Measurements from ENCODE around the gene RELCH.
"Not testable (repeated sequence)": the region's sequence is repeated elsewhere in the genome, so short reads cannot be mapped to it uniquely, and the experiment has no call there.

RELCH gene, protein sequence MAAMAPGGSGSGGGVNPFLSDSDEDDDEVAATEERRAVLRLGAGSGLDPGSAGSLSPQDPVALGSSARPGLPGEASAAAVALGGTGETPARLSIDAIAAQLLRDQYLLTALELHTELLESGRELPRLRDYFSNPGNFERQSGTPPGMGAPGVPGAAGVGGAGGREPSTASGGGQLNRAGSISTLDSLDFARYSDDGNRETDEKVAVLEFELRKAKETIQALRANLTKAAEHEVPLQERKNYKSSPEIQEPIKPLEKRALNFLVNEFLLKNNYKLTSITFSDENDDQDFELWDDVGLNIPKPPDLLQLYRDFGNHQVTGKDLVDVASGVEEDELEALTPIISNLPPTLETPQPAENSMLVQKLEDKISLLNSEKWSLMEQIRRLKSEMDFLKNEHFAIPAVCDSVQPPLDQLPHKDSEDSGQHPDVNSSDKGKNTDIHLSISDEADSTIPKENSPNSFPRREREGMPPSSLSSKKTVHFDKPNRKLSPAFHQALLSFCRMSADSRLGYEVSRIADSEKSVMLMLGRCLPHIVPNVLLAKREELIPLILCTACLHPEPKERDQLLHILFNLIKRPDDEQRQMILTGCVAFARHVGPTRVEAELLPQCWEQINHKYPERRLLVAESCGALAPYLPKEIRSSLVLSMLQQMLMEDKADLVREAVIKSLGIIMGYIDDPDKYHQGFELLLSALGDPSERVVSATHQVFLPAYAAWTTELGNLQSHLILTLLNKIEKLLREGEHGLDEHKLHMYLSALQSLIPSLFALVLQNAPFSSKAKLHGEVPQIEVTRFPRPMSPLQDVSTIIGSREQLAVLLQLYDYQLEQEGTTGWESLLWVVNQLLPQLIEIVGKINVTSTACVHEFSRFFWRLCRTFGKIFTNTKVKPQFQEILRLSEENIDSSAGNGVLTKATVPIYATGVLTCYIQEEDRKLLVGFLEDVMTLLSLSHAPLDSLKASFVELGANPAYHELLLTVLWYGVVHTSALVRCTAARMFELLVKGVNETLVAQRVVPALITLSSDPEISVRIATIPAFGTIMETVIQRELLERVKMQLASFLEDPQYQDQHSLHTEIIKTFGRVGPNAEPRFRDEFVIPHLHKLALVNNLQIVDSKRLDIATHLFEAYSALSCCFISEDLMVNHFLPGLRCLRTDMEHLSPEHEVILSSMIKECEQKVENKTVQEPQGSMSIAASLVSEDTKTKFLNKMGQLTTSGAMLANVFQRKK

DNA sequence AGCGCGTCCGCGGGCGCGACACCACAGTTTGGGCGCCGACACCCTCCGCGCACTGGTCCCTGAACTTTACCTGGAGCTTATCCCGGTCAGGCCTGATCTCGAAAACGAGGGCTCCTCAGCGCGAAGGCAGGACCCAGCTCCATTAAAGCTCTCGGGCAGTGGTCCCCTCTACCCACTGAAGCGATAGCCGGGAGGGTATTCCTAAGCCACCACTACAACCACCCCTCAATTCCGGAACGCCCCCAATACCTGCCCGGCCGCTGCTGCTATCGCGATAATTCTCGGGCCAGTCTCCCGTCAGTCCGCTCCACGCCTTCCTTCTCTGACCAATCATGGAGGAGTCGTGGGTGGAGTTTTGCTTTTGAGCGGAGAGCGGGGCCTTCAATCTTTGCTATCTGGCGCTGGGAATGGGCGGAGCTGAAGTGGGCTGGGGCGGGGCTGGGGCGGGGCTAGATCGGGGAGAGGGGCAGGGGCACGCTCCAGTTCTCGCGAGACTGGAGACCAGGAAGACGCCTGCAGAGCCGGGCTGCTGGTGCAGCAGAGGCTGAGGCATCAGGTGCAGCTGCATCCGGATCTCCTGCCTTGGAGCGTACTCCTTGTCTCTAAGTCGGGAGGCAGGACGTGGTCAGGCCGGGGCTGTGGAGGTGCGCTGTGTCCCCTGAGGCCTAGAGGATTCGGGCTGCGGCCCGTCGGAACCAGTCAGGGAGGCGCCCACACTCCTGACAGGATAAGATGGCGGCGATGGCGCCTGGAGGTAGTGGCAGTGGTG, at the start of gene RELCH, which contains the start of gene PIGN:
TSS of gene RELCH (plus strand) at position 482 of the 769 bp plus-strand sequence. CDS start at position 733, 251 bp downstream.
TSS of gene PIGN (minus strand) at position 283 of the 769 bp plus-strand sequence. CDS start 25,703 bp downstream, outside the sequence.
- peak; percentile 99 for DNase-seq (ENCODE audit: low spot score)

DNA sequence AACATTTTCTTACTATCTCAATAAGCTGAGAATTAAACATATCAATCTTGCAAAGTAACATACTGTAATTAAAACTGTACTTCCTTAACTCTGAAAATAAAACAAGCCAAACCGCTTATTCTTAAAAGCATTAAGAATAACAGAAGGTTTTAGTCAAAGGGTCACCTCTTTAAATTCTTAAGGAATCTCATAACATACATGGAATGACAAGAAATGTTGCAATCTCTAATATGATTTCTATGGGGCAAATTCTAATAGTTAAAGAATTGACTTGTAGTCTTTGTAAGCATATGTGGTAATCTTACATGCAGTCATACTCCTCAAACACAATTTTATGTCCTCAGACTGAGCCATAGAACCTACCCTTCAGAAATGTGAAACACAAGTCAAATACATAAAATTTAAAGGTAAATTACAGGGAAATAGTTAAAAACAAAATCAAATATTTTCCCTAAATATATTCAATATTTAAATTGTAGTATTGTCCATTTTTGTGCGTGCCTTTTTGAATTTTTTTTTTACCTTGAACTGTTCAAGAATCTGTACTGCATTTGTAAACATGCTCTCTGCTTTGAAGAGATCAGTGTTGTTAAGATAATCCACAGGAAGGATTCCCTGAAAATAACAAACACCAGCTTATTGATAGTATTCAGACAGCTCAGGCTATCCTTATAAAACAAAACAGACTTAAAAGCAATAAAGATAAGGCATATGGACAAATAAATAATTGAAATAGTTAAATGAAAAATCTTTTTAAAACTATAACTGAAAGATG, 48.4 kb upstream of the RELCH start:
- no peak for DNase-seq (ENCODE audit: low spot score)

DNA sequence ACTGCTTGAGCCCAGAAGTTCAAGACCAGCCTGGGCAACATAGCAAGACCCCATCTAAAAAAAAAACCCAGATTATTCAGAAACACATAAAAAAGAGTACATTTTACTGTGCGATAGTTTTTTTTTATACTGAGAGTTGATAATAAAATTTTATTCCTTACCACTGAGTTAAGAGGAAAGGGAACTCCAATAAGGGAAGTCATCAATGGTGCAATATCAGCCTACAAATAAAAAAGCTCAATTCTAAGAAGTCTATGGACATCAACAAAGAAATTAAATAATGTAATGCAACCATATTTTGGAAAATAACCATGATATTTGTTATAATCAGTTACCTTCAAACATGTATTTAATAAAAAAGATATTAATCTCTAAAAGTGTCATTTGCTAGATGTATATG, 46.8 kb upstream of the RELCH start:
- DNase-seq (ENCODE audit: low spot score), result no peak

DNA sequence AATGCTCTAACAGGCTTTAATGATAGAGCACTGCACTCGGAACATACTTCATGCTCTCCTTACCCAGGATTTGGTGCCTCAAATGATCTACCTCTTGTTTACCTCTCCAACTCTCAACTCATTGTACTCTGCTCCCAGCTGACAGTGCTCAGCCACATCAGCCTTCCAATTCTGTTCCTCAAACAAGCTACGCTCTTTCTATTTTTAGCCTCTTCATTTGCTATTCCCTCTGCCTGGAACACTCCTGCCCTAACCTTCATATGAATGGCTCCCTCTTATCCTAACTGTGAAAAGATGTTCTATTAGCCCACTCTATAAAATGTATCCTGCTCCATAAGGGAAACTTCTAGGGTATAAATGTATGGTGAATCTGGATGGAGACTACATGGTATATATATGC, 42.7 kb upstream of the RELCH start:
- DNase-seq (ENCODE audit: low spot score), result no peak

DNA sequence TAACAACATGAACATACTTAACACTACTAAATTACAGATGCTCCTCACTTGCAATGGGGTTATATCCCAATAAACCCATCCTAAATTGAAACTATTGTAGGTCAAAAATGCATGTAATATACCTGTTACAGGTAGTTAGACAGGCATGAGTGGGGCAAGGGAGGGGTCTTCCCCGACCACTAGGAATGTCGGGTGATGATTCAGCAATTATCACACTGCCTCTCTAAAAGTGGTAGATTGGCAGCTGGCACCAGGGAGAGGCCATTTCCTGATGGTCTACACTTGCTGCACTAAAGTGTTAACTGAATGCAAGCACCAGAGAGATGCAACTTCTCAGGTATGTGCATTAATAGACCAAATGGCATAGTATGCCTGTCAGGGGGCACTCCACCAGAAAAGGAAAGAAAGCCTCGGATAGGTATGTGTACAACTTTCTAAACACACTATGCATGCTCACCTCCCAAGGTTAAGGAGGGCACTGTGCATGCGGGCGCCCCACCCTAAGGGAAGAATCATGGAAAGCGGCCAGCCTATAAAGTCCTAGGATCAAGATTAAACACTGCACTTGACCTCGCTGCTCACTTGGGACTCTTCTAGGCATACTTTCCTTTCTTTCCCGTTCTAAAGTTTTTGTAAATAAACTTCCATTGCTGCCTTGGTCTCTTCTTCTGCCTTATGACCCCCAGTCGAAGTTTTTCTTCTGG, 35.8 kb upstream of the RELCH start:
- DNase-seq (ENCODE audit: low spot score), result no peak

DNA sequence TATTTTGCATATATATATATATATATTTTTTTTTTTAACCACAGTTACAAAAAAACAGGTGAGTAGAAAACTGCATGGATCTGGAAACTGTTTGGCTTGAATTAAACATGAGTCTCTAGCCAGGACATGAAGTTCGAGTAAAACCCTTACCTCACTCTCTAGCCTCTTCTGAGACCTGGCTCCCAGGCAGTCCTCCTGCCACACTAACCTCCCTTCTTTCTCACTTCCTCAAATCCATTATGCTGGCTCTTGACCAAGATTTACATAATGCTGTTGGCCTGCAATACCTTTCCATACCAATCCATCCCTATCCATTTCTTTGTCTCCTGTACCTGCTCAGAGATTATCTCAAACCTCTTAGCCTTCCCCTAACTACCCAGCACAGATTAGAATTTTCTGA, 34.2 kb upstream of the RELCH start:
- DNase-seq (ENCODE audit: low spot score), result no peak

DNA sequence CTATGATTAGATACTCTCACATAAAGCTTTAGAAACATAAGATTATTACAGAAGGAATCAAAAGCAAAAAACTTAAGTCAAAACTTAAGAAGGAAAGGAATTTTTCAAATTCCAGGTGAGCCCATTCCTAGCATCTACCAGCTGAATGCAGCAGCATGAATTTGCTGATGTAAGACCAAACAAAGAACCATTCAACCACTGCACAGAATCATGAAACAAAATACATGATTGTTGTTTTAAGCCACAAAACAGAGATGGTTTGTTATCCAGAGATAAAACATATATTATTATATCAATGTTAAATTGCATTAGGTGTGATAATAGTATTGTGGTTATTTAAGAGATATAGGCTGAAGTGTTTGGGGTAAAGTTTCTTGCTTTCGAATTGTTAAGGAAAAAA, 29.2 kb upstream of the RELCH start:
- DNase-seq (ENCODE audit: low spot score), result no peak

DNA sequence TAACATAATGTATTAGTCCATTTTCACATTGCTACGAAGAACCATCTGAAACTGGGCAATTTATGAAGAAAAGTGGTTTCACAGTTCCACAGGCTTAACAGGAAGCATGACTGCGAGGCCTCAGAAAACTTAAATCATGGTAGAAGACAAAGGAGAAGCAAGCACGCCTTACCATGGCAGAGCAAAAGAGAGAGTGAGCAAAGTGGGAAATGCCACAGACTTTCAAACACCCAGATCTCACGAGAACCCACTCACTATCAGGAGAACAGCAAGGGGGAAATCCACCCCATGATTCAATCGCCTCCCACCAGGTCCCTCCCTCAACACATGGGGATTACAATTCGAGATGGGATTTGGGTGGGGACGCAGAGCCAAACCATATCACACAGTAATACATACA, 22.7 kb upstream of the RELCH start:
- no peak for DNase-seq (ENCODE audit: low spot score)

DNA sequence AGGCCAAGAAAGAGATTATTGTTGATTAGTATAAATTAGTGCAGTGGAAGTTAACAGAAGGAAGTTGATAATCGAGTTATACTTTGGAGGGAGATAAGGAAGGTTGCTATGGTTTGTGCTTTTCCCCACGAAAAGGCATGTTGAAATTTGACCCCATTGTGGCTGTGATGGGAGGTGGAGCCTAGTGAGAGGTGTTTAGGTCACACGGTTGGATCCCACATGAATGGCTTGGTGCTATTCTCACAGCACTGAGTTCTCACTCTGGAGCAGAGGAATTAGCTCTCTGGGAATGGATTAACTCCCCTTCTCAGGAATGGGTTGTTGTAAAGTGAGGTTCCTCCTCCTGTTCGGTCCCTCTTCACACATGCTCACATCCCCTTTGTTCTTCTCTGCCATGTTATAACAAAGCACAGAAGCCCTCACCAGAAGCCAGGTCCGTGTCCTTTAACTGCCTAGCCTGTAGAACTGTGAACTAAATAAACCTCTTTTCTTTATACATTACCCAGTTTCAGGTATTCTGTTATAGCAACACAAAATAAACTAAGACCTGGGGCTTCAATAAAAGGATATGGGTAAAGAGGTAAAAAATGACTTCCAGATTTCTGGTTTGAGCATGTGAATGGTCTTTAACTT, 22.1 kb upstream of the RELCH start:
- DNase-seq (ENCODE audit: low spot score), result peak; percentile 17

DNA sequence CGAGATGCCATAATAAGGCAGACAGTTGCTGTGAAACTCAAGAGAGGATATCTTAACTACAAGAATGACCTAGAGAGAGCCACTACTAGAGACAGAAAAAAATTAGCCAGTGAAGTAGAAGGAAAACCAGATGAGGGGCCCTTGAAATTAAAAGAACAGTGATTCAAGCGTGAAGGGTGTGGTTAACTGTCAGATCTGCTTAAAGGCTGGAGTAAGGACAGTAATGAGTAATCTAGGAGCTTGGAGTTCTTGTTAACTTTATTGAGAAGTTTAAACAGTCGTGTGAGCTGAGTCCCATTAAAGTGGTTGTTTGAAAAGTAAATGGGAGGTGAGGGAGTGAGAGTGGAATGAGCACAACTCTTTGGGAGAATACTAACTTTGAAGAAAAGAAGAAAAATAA, 21.5 kb upstream of the RELCH start:
- DNase-seq (ENCODE audit: low spot score), result no peak

DNA sequence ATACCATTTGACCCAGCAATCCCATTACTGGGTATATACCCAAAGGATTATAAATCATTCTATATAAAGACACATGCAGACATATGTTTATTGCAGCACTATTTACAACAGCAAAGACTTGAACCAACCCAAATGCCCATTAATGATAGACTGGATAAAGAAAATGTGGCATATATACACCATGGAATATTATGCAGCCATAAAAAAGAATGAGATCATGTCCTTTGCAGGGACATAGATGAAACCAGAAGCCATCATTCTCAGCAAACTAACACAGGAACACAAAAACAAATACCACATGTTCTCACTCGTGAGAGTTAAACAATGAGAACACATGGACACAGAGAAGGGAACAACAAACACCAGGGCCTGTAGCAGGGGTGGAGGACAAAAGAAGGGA, 20.5 kb upstream of the RELCH start:
- not testable (repeated sequence) for DNase-seq (ENCODE audit: low spot score)

DNA sequence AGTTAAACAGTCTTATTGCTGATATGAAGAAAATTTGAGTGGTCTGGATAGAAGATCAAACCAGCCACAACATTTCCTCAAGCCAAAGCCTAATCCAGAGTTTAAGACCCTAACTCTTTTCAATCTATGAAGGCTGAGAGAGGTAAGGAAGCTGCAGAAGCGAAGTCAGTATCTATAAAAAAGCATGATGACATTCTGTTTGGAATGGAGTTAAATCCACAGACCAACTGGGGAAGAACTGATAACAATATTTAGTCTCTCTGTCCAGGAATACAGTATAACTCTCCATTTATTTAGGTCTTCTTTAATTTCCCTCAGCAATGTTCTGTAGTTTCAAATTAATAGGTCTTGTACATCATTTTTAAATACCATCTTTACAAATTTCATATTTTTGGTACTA, 16.2 kb upstream of the RELCH start:
- no peak for DNase-seq (ENCODE audit: low spot score)

DNA sequence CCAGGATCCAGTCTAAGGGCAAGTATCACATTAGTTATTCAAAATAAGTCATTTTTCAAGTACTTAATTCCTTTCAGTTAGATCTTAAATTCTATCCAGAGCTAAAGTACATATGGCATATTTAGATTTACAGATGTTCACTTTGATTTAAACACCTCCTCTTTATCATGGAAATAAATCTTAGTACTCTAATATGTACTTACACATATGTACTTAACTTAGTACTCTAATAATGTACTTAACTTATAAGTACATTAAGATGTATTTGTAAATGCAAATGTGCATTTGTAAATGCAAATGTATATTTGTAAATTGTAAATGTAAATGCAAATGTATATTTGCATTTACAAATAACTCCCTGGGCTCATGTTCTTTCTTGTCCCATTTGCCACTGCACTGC, 14.8 kb upstream of the RELCH start:
- no peak for DNase-seq (ENCODE audit: low spot score)

DNA sequence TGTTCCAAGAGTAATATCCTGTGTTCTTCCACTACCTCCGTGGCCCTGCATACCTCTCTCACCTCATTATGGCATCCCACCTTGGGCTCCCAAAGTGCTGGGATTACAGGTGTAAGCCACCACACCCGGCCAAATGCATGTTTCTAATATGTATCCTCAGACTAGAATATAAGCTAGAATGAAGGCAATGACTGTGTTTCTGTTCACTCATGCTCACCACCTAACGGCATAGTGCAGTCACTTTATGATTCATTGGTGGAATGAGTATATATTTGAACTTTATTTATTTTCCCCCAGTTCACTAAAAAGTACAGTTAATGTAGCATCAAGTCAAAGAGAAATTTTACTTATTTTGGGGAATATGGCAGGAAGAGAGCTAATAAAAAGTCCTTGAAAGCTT, 11.5 kb upstream of the RELCH start:
- DNase-seq (ENCODE audit: low spot score), result no peak

DNA sequence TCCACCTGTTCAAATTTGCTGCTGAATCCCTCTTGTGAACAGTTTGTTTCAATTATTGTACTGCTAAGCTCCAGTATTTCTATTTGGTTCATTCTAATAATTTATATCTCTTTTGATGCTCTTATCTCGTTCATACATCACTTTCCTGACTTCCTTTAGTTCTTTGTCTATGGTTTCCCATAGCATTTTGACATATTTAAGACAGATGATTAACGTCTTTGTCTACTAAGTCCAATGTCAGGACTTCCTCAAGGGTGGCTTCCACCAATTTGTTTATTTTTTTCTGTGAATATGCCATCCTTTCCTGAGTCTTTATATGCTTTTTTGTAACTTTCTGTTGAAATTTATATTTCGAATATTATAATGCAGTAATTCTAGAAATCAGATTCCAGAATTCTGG, 9.8 kb upstream of the RELCH start:
- no peak for DNase-seq (ENCODE audit: low spot score)

DNA sequence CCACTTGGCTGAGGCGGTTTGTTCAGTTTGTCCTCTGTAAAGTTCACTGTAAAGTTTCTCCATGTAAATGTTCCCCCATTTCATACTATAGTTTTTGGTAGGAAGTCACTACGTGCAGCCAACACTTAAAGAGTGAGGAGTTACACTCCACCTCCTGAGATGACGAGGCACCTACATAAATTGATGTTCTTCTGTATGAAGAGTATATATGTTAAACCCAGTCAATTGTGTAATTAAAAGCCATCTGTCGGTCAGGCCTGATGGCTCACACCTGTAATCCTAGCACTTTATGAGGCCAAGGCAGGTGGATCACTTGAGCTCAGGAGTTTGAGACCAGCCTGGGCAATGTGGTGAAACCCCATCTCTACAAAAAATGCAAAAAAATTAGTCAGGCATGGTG, 7.8 kb upstream of the RELCH start:
- no peak for DNase-seq (ENCODE audit: low spot score)

DNA sequence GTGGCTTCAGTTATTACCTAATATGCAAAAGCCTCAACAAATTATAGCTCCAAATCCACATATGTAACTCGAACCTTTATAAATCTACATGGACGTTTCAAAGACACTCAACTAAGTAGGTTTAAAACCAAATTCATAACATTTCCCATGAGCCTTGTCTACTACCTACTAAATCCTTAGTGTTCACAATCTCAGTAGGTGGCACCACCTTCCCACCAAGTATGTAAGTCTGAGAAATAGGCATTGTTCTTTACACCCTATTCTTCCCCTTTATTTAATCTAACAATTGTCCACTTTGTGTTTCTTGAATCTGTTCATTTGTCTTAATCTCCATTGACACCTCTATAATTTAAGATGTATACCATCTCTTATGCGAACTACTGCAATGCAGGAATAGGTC, 4.8 kb upstream of the RELCH start:
- no peak for DNase-seq (ENCODE audit: low spot score)

DNA sequence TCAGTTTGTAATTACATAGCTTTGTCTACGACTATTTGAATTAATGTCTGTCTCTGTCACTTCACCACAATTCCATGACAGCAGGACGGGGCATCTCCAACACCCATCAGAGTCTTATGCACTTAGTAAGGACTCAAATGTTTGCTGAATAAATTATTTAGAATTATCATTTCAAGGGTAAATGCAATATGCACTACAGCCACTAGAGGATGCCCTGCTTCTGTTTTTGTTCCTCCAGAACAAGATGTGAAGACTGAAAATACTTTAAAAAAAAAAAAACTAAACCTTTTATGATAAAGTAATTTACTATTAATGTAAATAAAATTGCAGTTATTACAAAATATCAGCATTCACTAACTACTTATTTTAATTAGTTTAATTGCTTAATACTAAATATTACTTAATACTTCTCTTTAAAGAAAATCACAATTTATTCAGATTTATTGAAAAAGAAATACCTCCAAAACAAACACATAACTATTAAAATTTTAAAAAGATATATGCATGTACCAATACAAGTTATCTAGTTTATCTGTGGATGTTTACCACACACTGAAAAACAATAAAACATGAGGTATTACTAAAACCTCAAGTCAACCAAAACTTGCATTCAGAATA, 3.4 kb upstream of the RELCH start:
- peak; percentile 14 for DNase-seq (ENCODE audit: low spot score)

DNA sequence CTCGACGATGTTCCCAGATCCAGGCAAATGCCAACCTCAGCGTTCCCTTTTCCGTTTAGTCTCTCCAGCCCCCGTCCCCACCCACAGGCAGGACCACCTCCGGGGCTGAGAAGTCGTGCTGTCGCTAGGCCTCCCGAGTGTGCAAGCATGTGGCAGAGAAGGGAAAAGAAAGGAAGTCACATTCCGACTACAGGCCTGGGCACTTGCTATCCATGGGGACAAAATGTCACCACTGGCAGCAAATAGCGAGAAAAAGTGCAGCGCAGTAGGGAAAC, 619 bp upstream of the RELCH start:
- no peak for DNase-seq (ENCODE audit: low spot score)
